GM06990 (cell line): ENCODE data around the gene CPA5.

Experiments
- DNase-seq: peaks from one replicate; pipeline ENCODE4 v3.0.0-alpha.2; 2011; ENCODE audit not compliant: insufficient read length; ENCODE audit errors: extremely low read depth
- H3K27me3 ChIP-seq: replicated peaks from 2 replicates; pipeline ENCODE4 v1.6.0; 2011; ENCODE audit warnings: low read length; ENCODE audit not compliant: control insufficient read depth, insufficient read depth
- H3K36me3 ChIP-seq: 2 replicates; pipeline ENCODE4 v1.5.1; 2011; ENCODE audit warnings: low read length; ENCODE audit not compliant: control insufficient read depth, insufficient read depth
- H3K4me3 ChIP-seq: replicated peaks from 2 replicates; pipeline ENCODE4 v1.5.1; 2011; ENCODE audit warnings: low read depth, mild to moderate bottlenecking, control low read depth, low read length
- CTCF ChIP-seq: IDR thresholded peaks from 2 replicates; pipeline ENCODE4 v1.5.1; 2011; ENCODE audit warnings: low read length, control low read depth, mild to moderate bottlenecking, inconsistent platforms; ENCODE audit not compliant: insufficient read depth, poor library complexity, severe bottlenecking

CPA5 gene

GRCh38 chr7:130352194-130353074 is 7.8 kb downstream of the CPA5 start:
- DNase-seq, result no peak
- Histone ChIP-seq H3K27me3 (no peaks in the 10 kb centered on the region), H3K4me3 (no peak overlapping the region), H3K36me3 (no peaks in the 10 kb centered on the region)
- TF ChIP-seq CTCF, result no peak

GRCh38 chr7:130353196-130353595 is 8.6 kb downstream of the CPA5 start:
- no peaks in the 10 kb centered on the region for H3K27me3 ChIP-seq
- H3K4me3 ChIP-seq, result no peak overlapping the region
- no peak for DNase-seq
- H3K36me3 ChIP-seq, result no peaks in the 10 kb centered on the region
- no peak for TF ChIP-seq CTCF

GRCh38 chr7:130356121-130356875 is 11.7 kb downstream of the CPA5 start:
- H3K4me3 ChIP-seq, result no peak overlapping the region
- TF ChIP-seq CTCF, result no peak
- DNase-seq, result no peak
- H3K27me3 ChIP-seq, result no peaks in the 10 kb centered on the region
- no peaks in the 10 kb centered on the region; the same call in 1 of the 2 replicates for H3K36me3 ChIP-seq

- Histone ChIP-seq H3K4me3 (no peak overlapping the region), H3K27me3 (no peaks in the 10 kb centered on the region), H3K36me3 (no peaks in the 10 kb centered on the region; the same call in 1 of the 2 replicates)
- TF ChIP-seq CTCF, result no peak
- DNase-seq, result no peak
Measured at GRCh38 chr7:130356876-130357611, 12.4 kb downstream of the CPA5 start.

- no peaks in the 10 kb centered on the region; the same call in 1 of the 2 replicates for H3K36me3 ChIP-seq
- no peak for DNase-seq
- H3K27me3 ChIP-seq, result no peaks in the 10 kb centered on the region
- no peak for TF ChIP-seq CTCF
- H3K4me3 ChIP-seq, result no peak overlapping the region
Measured at GRCh38 chr7:130358471-130358870, 13.9 kb downstream of the CPA5 start.
